GM12878 (cell line): ENCODE measurements around the gene BCL11A. TPM values are rescaled to one million over a fixed set of nuclear protein-coding genes. Genes with fewer than 3 reads are reported as not detected.

ENCODE experiments used
- ATF2 ChIP-seq: IDR thresholded peaks from 2 replicates; pipeline ENCODE4 v1.6.1; 2012; ENCODE audit warnings: low read length, inconsistent platforms
- BCL11A ChIP-seq: IDR thresholded peaks from 2 replicates; pipeline ENCODE4 v1.6.1; 2011; ENCODE audit warnings: low read depth, low read length
- BHLHE40 ChIP-seq, 2 experiments: fragments of 450-650 bp in 1 of 2; IDR thresholded peaks; 2 replicates each; pipeline ENCODE4 v1.6.1; 2011 to 2017; ENCODE audit warnings: low read depth in 2 of 2, borderline replicate concordance in 1 of 2, improper control_type of control experiment in 1 of 2, low read length in 1 of 2, mild to moderate bottlenecking in 1 of 2
- CBX3 ChIP-seq: fragments of 200-600 bp; sonication (generic); IDR thresholded peaks from 2 replicates; pipeline ENCODE4 v1.6.1; 2016; ENCODE audit warnings: low read depth, borderline replicate concordance
- CTCF ChIP-seq, 3 experiments: IDR thresholded peaks in 2 of 3; conservative IDR thresholded peaks in 1 of 3; 2 replicates each; pipeline ENCODE4 v1.5.1; 2011; ENCODE audit warnings: low read depth in 3 of 3, low read length in 3 of 3, mild to moderate bottlenecking in 3 of 3, control low read depth in 2 of 3, moderate library complexity in 2 of 3, inconsistent platforms in 1 of 3, mixed read lengths in 1 of 3; ENCODE audit not compliant: control insufficient read depth in 2 of 3, insufficient read depth in 1 of 3; ENCODE audit errors: extremely low read depth in 1 of 3
- EED ChIP-seq: sonication (generic); IDR thresholded peaks from 2 replicates; pipeline ENCODE4 v1.6.1; 2016; ENCODE audit warnings: antibody characterized with exemption, low read depth
- EZH2 ChIP-seq: IDR thresholded peaks from 2 replicates; pipeline ENCODE4 v1.6.1; 2012; ENCODE audit warnings: low read depth, mild to moderate bottlenecking, control low read depth, inconsistent platforms, low read length, borderline replicate concordance; ENCODE audit not compliant: control insufficient read depth
- HSF1 ChIP-seq: fragments of 150-350 bp; IDR thresholded peaks from 2 replicates; pipeline ENCODE4 v1.6.1; 2014; ENCODE audit warnings: mild to moderate bottlenecking, low read depth, low read length
- IRF4 ChIP-seq: IDR thresholded peaks from 2 replicates; pipeline ENCODE4 v1.6.1; 2011; ENCODE audit warnings: low read depth, low read length
- MYB ChIP-seq: fragments of 150-350 bp; IDR thresholded peaks from 2 replicates; pipeline ENCODE4 v1.6.1; 2014; ENCODE audit warnings: mild to moderate bottlenecking, low read depth, low read length, borderline replicate concordance
- MYC ChIP-seq: IDR thresholded peaks from 2 replicates; pipeline ENCODE4 v1.6.1; 2011; ENCODE audit warnings: mild to moderate bottlenecking, low read length, moderate library complexity, inconsistent platforms; ENCODE audit not compliant: insufficient read depth, insufficient replicate concordance, insufficient read length, severe bottlenecking
- NFXL1 ChIP-seq: fragments of 450-650 bp; IDR thresholded peaks from 2 replicates; pipeline ENCODE4 v1.6.1; 2017; ENCODE audit warnings: antibody characterized with exemption, mild to moderate bottlenecking, borderline replicate concordance
- NFYB ChIP-seq: IDR thresholded peaks from 2 replicates; pipeline ENCODE4 v1.6.1; 2011; ENCODE audit warnings: low read depth, mild to moderate bottlenecking, low read length, improper control_type of control experiment, moderate library complexity; ENCODE audit not compliant: insufficient read depth
- RCOR1 ChIP-seq: conservative IDR thresholded peaks from 2 replicates; pipeline ENCODE4 v1.6.1; 2012; ENCODE audit warnings: low read depth, low read length, improper control_type of control experiment
- SMAD1 ChIP-seq: fragments of 450-650 bp; IDR thresholded peaks from 2 replicates; pipeline ENCODE4 v1.6.1; 2018; ENCODE audit warnings: mild to moderate bottlenecking, low read depth; ENCODE audit not compliant: partially characterized antibody
- SMAD5 ChIP-seq: IDR thresholded peaks from 2 replicates; pipeline ENCODE4 v1.6.1; 2016; ENCODE audit warnings: antibody characterized with exemption, low read depth
- SREBF2 ChIP-seq: IDR thresholded peaks from 2 replicates; pipeline ENCODE4 v1.6.1; 2012; ENCODE audit warnings: mild to moderate bottlenecking, low read length
- SUZ12 ChIP-seq: fragments of 200-600 bp; sonication (generic); IDR thresholded peaks from one replicate; pipeline ENCODE4 v1.6.1; 2018; ENCODE audit warnings: antibody characterized with exemption, mild to moderate bottlenecking; ENCODE audit not compliant: unreplicated experiment
- ZNF622 ChIP-seq: fragments of 450-650 bp; IDR thresholded peaks from 2 replicates; pipeline ENCODE4 v1.6.1; 2017; ENCODE audit warnings: mild to moderate bottlenecking, inconsistent platforms
- ZSCAN29 ChIP-seq: fragments of 450-650 bp; IDR thresholded peaks from 2 replicates; pipeline ENCODE4 v1.6.1; 2017; ENCODE audit warnings: mild to moderate bottlenecking, moderate library complexity
- ZZZ3 ChIP-seq: IDR thresholded peaks from 2 replicates; pipeline ENCODE4 v1.6.1; 2011; ENCODE audit warnings: low read depth; ENCODE audit not compliant: control insufficient read depth, insufficient read length
- polyA plus RNA-seq, 11 experiments: library from polyadenylated mRNA; depleted of rRNA in 4 of 11; unstranded in 6 of 11; stranded (reverse) in 5 of 11; fragments of >200 nt; fragmentation: Nextera tagmentation in 4 of 11; fragmentation: Illumina TruSeq in 1 of 11; extraction: Ambion mirVana in 4 of 11; extraction: Trizol in 1 of 11; gene quantifications; 1 replicate in 1 of 11; 2 replicates in 10 of 11; pipeline versions ENCODE4 v1.2.1 to v1.2.3, GENCODE V29; 2011 to 2016; ENCODE audit warnings: inconsistent platforms in 2 of 11, missing spikeins in 2 of 11, low read depth in 1 of 11
- total RNA-seq, 4 experiments: library from RNA; depleted of rRNA in 3 of 4; stranded (reverse); fragments of >200 nt in 3 of 4; fragmentation: Illumina TruSeq in 1 of 4; extraction: Trizol in 1 of 4; gene quantifications; 2 replicates each; pipeline versions ENCODE4 v1.2.1 to v1.2.3, GENCODE V29; 2013 to 2021

Gene BCL11A
- total and polyA plus RNA-seq, 10 of the 15 experiments (the other 5 are each of a cell fraction or from before 2014, with no cell fraction given) = 7.5 to 26.6 (median 11.1) TPM; not detected in 1

- TF ChIP-seq ATF2 = no peak
- no peak for TF ChIP-seq RCOR1
- TF ChIP-seq CTCF (IDR thresholded peaks at IDR 0.05 in 2 of 3, conservative IDR thresholded peaks at IDR 0.05 in 1 of 3; ENCODE audit: control insufficient read depth in 2 of 3, extremely low read depth in 1 of 3, insufficient read depth in 1 of 3, low read depth in 3 of 3, low read length in 3 of 3) = peak; percentile 25 to 46 (median 45); a peak in 5 of 6 replicates
- TF ChIP-seq SREBF2 = no peak
- no peak for TF ChIP-seq ZSCAN29
- no peak for TF ChIP-seq BCL11A
- TF ChIP-seq IRF4 = no peak; the same call in 1 of the 2 replicates
- no peak for TF ChIP-seq HSF1
- no peak for TF ChIP-seq SUZ12
- peak; percentile 93 for TF ChIP-seq BHLHE40 (IDR thresholded peaks at IDR 0.05; ENCODE audit: borderline replicate concordance in 1 of 2, low read depth in 2 of 2, low read length in 1 of 2)
- no peak for TF ChIP-seq MYB
- no peak for TF ChIP-seq SMAD1
- no peak for TF ChIP-seq CBX3
- TF ChIP-seq EZH2 = no peak
- no peak for TF ChIP-seq NFYB
- TF ChIP-seq ZNF622 = no peak
- TF ChIP-seq MYC = no peak
- TF ChIP-seq EED = peak; percentile 40
- TF ChIP-seq SMAD5 = no peak
- no peak for TF ChIP-seq NFXL1
- no peak for TF ChIP-seq ZZZ3
Observed at GRCh38 chr2:60555066-60555782, 1.8 kb upstream of the BCL11A start (continued).
